SK-N-MC (cell line): ENCODE data around the gene DISC1.
"Not testable (repeated sequence)": the region's sequence is repeated elsewhere in the genome, so short reads cannot be mapped to it uniquely, and the experiment has no call there.

Source experiments
- DNase-seq: peaks from one replicate; pipeline ENCODE4 v3.0.0-alpha.2; 2011; ENCODE audit warnings: low read depth, low spot score
- H3K27ac ChIP-seq: fragments of 200-600 bp; sonication (generic); 2 replicates; pipeline ENCODE4 v1.5.1; 2016; ENCODE audit warnings: mixed run types
- H3K36me3 ChIP-seq: fragments of 200-600 bp; sonication (generic); 2 replicates; pipeline ENCODE4 v1.6.1; 2017; ENCODE audit warnings: antibody characterized with exemption, low read length, mixed read lengths; ENCODE audit not compliant: insufficient read depth
- H3K4me3 ChIP-seq: fragments of 200-600 bp; sonication (generic); 2 replicates; pipeline ENCODE4 v1.5.1; 2016
- H3K9ac ChIP-seq: fragments of 200-600 bp; sonication (generic); 2 replicates; pipeline ENCODE4 v1.8.0; 2017; ENCODE audit warnings: mixed run types, mixed read lengths; ENCODE audit not compliant: insufficient read length
- H3K9me3 ChIP-seq: fragments of 200-600 bp; sonication (generic); 2 replicates; pipeline ENCODE4 v1.6.1; 2017; ENCODE audit warnings: low read depth, mild to moderate bottlenecking, antibody characterized with exemption, low read length, moderate library complexity, mixed read lengths
- EZH2 ChIP-seq: fragments of 200-600 bp; sonication (generic); IDR thresholded peaks from one replicate; pipeline ENCODE4 v1.6.1; 2017; ENCODE audit warnings: antibody characterized with exemption
- FOXP2 ChIP-seq: optimal IDR thresholded peaks from 2 replicates; pipeline ENCODE3; 2011; ENCODE audit warnings: mild to moderate bottlenecking, moderate library complexity; ENCODE audit not compliant: insufficient read depth; ENCODE audit errors: extremely low read length, control extremely low read depth
- POLR2AphosphoS5 ChIP-seq: IDR thresholded peaks from 2 replicates; pipeline ENCODE4 v1.6.1; 2012; ENCODE audit warnings: mild to moderate bottlenecking, low read depth, low read length, borderline replicate concordance

The DISC1 gene

GRCh38 chr1:231666937-231667608, 40.5 kb downstream of the DISC1 start:
- Histone ChIP-seq H3K9me3 (0 out of 2 replicates have a peak, but pooled peaks cover 3% of the 10 kb centered on the region), H3K27ac (no peak overlapping the region), H3K9ac (no peak overlapping the region), H3K36me3 (no peaks in the 10 kb centered on the region), H3K4me3 (no peak overlapping the region)
- TF ChIP-seq EZH2 = no peak
- TF ChIP-seq FOXP2 = no peak
- no peak for TF ChIP-seq POLR2AphosphoS5
- DNase-seq = no peak

GRCh38 chr1:231667896-231668506, 41.4 kb downstream of the DISC1 start:
- H3K36me3 ChIP-seq = no peaks in the 10 kb centered on the region
- TF ChIP-seq POLR2AphosphoS5 (no peak), EZH2 (no peak), FOXP2 (no peak)
- H3K27ac ChIP-seq = no peak overlapping the region
- H3K9me3 ChIP-seq = 0 out of 2 replicates have a peak, but pooled peaks cover 3% of the 10 kb centered on the region
- DNase-seq = no peak
- H3K9ac ChIP-seq = no peak overlapping the region
- no peak overlapping the region for H3K4me3 ChIP-seq

- DNase-seq = no peak
- Histone ChIP-seq H3K27ac (no peak overlapping the region), H3K4me3 (no peak overlapping the region), H3K9ac (no peak overlapping the region), H3K36me3 (no peaks in the 10 kb centered on the region), H3K9me3 (0 out of 2 replicates have a peak, but pooled peaks cover 3% of the 10 kb centered on the region)
- TF ChIP-seq FOXP2 (no peak), POLR2AphosphoS5 (no peak), EZH2 (no peak)
Measured at GRCh38 chr1:231668826-231669225, 42.2 kb downstream of the DISC1 start.

DNA sequence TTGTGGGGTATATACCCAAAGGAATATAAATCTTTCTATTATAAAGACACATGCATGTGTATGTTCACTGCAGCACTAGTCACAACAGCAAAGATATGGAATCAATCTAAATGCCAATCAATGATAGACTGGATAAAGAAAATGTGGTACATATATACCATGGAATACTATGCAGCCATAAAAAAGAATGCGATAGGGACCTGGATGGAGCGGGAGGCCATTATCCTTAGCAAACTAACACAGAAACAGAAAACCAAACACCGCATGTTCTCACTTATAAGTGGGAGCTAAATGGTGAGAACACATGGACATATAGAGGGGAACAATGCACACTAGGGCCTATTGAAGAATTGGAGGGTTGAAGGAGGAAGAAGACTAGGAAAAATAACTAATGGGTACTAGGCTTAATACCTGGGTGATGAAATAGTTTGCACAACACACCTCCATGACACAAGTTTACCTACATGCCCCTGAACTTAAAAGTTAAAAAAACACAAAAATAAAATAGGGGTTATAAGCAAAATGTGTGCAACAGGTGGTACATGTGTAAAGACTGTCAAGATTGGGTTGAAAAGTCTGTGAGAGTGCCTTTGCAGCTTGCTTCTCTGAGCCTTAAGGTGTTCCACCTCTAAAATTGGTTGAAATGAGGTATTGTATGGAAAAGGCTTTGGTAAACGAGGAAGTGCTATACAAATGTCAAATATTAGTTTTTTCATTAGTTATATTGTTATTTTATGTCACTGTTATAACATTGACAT, 43.5 kb downstream of the DISC1 start:
- H3K36me3 ChIP-seq, DNase-seq, H3K9ac ChIP-seq, H3K27ac ChIP-seq, H3K9me3 ChIP-seq, H3K4me3 ChIP-seq: not testable (repeated sequence)

DNA sequence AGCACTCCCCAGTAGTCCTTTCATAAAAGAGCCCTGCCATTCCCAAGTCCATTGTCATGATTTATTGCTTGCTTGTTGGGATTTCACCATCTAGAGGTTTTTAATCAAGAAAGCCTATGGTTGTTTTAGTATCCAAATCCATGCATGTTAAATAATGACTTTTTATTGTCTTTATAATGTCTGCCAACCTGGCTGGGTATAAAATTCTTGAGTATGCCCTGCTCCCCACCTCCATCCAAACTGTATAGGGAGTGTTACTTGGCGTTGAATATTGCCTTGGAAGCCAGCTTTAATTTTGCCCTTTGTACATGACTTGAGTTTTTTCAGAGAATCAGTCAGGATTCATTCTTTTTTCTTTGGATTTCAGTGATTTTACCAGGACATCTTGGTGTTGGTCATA, 44.2 kb downstream of the DISC1 start:
- Histone ChIP-seq H3K9ac (no peak overlapping the region), H3K9me3 (0 out of 2 replicates have a peak, but pooled peaks cover 3% of the 10 kb centered on the region), H3K36me3 (no peaks in the 10 kb centered on the region), H3K27ac (no peak overlapping the region), H3K4me3 (no peak overlapping the region)
- no peak for DNase-seq
- TF ChIP-seq EZH2 (no peak), POLR2AphosphoS5 (no peak), FOXP2 (no peak)

GRCh38 chr1:231674575-231674974, 48.0 kb downstream of the DISC1 start:
- H3K36me3 ChIP-seq = no peaks in the 10 kb centered on the region

DNA sequence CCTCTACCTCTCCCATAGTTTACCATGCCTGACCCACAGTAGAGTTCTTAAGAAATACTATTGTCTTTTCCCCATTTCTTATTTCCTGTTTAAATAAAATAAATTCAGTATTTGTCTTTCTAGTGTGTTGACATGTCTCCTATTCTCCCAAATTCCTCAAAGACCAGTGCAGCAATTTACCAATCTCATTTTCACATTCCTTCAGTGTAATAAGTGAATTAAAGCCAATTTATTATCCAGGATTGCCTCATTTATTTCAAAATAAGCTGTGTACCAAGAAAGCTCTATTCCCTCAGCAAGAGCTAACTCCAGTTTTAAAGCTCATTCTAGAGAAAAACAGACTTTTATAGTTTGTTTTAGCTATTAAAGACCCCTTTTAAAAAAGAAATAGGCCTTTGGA, 49.9 kb downstream of the DISC1 start:
- H3K36me3 ChIP-seq = no peaks in the 10 kb centered on the region
- no peak overlapping the region for H3K4me3 ChIP-seq
- H3K9me3 ChIP-seq = no peaks in the 10 kb centered on the region
- H3K9ac ChIP-seq = no peak overlapping the region
- no peak overlapping the region for H3K27ac ChIP-seq
- TF ChIP-seq FOXP2 (no peak), POLR2AphosphoS5 (no peak)
- no peak for DNase-seq

More at GRCh38 chr1:231674575-231674974, 48.0 kb downstream of the DISC1 start:
- H3K27ac ChIP-seq = no peak overlapping the region
- H3K4me3 ChIP-seq = no peak overlapping the region
- 0 out of 2 replicates have a peak, but pooled peaks cover 3% of the 10 kb centered on the region for H3K9me3 ChIP-seq
- DNase-seq = no peak
- H3K9ac ChIP-seq = no peak overlapping the region
- no peak for TF ChIP-seq EZH2
- no peak for TF ChIP-seq FOXP2
- no peak for TF ChIP-seq POLR2AphosphoS5

GRCh38 chr1:231677442-231677841, 50.9 kb downstream of the DISC1 start:
- H3K4me3 ChIP-seq = no peak overlapping the region
- no peak overlapping the region for H3K9ac ChIP-seq
- H3K9me3 ChIP-seq = no peaks in the 10 kb centered on the region
- no peak overlapping the region for H3K27ac ChIP-seq
- no peak for TF ChIP-seq EZH2
- no peak for TF ChIP-seq FOXP2
- no peak for TF ChIP-seq POLR2AphosphoS5
- no peaks in the 10 kb centered on the region for H3K36me3 ChIP-seq
- DNase-seq = no peak
